AG08395 (cell line): Measurements from ENCODE around the gene PPIE.

Experiments
- DNase-seq: peaks from one replicate; pipeline ENCODE4 v3.0.0; 2012; ENCODE audit warnings: mixed read lengths, low spot score

PPIE gene

DNA sequence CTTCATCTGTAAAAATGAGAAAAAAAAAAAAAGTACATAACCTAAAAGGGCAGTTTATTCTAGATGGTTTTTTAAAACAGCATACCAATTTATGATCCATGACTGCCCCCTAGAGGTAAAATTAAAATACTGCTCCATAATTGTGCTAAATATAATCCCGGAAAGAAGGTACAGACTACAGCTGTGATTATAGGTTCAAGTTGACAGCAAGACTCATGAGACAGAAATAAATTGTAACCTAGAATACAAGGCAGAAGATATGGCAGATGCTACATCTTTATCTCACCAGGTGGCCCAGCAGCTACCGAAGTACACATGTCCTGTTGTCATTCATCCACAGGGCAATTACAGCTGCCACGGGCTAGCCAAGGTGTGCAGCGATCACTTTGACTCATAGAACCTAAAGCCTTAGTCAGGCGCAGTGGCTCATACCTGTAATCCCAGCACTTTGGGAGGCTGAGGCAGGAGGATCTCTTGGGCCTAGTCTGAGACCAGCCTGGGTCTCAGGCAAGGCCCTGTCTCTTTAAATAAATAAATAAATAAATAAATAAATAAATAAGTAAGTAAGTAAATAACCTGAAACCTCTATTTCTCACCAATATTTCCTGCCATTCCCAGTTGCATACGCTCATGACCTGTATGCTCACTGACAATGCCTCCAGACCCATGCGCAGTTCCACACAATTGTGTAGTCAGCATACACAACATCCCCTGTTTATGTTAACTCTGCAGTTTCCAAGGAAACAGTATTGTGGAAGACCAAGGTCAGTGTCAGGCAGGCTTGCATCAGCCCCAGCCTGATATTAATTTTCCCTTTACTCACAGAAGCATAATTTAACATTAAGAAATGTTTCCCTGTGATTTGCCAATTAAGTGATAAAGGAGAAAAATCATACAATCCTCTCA lies 18.3 kb upstream of the PPIE start:
- peak; percentile 65 for DNase-seq

DNA sequence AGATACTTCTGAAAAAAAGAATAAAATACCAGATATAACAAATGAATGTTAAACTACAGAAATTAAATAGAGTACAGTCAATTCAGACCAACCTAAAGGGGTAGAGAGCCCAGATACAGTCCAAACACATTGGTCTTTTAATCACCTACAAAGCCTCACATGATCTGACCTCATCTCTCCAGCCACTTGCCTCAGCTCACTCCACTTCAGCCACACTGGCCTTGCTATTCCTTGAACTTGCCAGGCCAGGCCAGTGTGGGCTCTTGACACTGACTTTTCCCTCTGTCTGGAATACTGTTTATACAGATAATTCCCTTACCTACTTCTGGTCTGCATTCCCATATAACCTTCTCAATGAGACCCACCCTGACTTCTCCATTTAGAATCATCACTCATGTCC lies 17.0 kb upstream of the PPIE start:
- no peak for DNase-seq

DNA sequence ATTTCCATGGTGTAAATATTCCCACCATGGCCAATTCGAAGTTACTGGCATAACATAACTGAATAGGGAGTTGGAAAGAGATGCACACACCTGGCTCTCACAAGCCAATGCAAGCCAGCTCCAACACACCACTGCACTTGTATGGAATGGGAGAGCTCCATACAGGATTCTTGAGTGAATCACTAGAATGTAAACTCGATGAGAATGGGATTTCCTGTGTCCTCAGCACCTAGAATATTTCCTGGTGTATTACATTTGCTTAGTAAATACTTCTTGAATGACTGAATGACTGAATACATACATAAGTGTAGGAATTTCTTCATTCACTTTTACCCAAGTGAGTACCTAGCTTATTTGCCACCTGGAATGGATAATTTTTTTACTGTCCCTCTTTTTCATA lies 16.2 kb upstream of the PPIE start:
- no peak for DNase-seq

DNA sequence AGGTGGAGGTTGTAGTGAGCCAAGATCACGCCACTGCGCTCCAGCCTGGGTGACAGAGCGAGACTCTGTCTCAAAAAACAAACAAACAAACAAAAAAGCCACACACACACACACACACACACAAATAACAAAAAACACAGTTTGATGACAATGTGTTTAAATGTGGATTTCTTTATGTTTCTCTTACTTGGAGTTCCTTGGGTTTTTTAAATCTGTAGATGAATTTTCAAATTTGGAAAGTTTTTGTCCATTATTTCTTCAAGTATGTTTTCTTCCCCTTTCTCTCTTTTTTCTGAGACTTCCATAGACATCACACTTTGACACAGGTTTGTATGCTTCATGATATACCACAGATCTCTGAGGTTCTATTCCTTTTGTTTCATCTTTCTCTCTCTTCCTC lies 12.1 kb upstream of the PPIE start:
- no peak for DNase-seq

DNA sequence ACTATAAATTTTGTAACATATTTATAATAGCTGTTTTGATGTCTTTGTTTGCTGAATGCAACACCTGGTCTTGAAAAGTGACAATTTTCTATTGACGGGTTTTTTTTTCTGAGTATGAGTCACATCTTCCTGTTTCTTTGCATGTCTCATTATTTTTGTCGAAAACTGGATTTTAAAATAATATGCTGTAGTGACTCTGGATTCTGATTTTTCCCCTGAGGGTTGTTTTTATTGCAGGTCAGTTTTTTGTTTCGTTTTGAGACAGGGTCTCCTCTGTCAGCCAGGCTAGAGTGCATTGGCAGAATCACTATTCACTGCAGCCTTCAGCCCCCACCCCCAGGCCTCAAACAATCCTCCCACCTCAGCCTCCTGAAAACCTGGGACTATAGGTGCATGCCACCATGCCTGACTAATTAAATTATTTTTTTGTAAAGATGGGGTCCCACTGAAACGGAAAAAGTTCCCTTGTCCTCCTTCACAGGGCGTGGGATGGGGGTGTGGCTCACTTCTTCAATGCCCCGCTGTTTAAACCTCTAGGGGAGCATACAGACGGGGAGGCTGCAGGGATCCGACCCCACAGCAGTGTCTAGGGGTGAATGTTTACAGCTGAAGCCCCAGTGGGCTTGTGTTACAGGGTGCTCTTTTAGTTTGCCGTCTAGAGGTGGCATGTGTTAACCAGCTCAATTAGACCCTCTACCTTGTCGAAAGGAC lies 11.3 kb upstream of the PPIE start:
- no peak for DNase-seq

DNA sequence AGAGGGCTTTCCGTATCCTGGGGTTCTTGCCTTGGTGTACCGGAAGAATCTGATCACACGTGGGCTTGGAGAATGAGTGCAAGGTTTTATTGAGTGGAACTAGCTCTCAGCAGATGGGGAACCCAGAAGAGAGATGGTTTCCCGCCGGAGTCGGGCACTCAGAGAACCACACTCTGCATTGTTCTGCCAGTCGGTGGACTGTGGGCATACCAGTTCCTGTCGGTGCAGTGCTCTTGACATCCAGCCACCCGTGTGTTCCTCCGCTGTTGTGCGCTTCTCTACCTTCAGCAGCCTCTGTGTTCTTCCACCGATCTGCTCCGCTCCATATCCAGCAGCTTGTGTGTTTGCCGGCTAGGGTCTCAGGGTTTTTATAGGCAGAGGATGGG lies 10.8 kb upstream of the PPIE start:
- DNase-seq, result no peak

DNA sequence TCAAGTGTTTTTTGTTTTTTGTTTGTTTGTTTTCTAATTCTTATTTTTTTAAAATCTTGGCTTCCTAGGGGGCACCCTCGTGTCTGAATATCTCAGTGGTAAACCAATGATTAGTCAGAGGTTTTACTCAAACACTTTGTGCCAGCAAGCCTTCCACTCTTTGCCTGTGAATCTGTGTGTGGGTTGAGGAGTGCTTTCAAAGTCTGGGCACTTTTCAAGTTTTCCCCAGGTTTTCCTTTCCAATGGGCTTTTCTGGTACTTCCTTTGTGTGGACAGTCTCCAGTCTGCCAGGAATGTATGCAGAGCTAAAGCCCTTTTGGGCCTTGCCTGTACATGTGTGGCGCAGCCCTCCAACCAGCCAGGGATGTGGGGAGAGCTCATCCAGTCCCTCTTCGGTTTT lies 9.7 kb upstream of the PPIE start:
- DNase-seq, result peak; percentile 40

DNA sequence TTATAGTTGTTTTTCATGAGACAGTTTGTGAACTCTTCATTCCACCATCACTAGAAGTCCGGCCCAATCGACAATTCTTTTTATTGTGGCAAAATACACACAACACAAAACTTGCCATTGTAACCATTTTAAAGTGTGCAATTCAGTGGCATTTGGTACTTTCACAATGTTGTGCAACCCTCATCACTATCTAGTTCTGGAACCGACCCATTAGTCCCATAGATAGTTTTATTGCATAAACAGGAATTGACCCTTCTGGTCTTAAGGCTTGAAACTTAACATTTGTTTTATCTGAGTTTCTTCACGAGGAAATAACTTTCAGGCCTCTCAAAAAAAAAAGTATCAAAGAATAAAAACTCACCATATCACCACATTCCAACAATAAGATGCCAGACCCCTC lies 8.8 kb upstream of the PPIE start:
- no peak for DNase-seq

DNA sequence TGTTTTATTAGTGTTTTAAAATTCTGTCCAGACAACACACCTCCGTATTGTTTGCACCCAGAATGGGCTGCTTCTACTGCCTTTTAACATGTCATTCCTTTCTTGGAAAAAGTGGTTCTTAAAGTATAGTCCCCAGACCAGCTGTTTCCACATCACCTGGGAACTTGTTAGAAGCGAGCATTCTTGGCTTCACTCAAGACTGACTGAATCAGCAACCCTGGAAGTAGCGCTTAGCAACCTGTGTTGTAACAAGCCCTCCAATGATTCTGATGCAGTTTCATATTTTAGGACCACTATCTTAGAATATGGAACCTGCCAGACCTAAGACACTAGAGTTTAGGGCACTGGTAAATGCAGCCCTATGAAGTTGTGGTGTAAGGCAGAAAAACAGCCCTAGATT lies 6.0 kb upstream of the PPIE start:
- no peak for DNase-seq

DNA sequence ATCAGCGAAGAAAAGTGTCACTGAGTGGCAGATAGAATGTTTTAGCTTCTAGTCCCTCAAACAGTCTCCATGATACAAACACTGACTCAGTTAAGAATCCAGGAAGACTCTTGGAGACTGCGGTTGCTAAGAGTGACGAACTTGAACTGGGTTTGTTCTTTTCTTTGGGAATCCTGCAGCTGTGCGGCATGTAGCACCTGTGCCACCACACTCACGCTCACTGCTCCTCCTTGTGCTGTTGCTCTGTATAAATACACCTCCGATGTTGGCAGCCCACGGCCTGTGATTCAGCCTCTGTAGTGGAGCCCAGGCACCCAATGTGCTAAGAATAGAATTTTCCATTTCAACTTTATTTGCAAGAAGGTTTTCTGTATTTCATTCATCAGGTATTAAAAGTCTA lies 5.5 kb upstream of the PPIE start:
- no peak for DNase-seq

DNA sequence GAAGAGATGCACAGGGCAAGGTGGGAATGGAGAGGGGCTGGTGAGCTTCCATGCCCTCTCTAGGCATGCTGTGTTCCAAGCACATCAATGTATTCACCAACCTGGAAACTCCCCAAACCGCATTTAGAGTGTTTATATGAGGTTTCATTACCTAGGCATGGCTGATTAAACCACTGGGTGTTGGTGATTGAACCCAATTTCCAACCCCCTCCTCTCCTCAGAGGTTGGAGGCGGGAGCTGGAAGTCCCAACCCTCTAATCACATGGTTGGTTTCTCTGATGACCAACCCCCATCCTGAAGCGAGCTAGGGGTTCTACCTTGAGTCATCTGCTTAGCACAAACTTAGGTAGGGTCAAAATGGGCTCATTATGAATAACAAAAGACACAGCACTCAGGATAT lies 3.0 kb upstream of the PPIE start:
- no peak for DNase-seq

DNA sequence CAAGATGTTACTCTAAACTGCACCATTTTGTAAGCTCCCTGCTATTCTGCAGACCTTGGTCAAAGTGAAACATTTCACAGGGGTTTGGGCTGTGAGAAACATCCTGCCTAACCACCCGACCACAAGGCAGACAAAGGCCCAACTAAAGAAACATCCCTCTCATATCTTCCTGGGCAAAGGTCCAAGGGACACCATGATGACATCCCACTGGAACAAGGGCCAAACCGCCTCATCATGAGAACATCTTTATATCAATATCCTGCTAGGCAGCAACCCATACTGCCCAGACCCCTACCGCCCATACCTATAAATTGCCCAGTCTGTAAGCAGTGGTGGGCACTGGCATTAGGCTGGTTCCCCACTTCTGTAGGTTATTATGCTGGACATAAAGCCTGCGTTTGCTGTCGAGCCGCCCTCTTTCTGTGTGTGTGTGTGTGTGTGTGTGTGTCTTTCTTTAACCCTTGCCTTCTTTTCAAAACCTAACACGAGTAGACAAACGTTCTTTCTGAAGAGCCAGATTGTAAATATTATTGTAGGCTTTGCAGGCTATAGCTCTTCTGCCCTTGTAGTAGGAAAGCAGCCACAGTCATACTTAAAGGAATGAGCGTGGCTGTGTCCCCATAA lies 1.0 kb upstream of the PPIE start:
- DNase-seq, result peak; percentile 9

DNA sequence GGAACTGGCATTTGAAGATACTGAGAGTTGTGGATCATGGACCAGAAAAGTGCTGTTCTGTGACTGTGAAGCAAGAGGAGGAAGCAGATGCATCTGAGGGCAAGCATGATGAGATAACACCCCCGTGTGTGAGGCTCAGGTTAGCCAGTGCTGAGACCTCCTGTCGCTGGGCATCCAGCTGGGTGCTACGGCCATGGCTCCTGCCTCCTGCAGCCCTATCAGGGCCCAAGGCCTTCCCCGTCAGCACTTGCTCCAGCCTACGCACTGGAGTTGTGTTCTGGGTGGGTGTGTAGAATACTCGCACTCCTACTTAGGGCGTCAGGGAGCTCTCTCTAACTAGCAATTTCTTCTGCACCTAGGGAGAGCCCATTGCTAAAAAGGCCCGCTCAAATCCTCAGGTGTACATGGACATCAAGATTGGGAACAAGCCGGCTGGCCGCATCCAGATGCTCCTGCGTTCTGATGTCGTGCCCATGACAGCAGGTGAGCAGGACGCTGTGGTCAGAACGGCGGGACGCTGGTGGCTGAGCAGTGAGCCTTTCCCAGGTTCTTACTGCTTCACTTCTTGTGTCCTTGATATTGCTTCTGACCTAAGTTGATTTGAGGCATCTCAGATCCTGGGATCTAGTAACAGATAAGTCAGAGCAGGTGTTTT lies 6.5 kb downstream of the PPIE start:
- DNase-seq, result no peak

DNA sequence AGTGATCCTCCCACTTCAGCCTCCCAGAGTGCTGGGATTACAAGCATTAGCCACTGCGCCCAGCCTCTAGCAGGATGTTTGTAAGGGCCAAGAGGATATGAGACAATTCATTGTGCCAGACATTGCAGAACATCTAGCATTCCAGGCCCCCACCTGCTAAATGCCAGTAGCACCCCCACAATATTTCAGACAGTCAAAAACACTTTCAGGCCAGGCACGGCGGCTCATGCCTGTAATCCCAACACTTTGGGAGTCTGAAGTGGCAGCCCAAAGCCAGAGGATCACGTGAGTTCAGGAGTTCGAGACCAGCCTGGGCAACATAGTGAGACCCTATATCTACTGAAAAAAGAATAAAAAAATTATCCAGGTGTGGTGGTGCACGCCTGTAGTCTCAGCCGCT lies 12.9 kb downstream of the PPIE start:
- DNase-seq, result no peak

DNA sequence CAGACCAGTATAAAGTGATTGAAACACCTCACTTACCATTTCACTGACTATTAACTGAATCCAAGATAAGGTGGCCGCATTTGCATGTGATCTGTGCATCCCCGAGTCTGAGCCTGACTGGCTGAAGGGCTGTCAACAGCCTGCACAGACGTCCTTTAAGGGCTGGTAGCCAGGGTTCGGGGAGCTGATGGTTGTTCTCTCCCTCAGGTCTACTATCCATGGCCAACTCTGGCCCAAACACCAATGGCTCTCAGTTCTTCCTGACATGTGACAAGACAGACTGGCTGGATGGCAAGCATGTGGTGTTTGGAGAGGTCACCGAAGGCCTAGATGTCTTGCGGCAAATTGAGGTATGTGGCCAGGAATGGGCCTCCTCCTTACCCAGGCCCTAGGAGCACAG lies 14.0 kb downstream of the PPIE start:
- DNase-seq, result no peak

DNA sequence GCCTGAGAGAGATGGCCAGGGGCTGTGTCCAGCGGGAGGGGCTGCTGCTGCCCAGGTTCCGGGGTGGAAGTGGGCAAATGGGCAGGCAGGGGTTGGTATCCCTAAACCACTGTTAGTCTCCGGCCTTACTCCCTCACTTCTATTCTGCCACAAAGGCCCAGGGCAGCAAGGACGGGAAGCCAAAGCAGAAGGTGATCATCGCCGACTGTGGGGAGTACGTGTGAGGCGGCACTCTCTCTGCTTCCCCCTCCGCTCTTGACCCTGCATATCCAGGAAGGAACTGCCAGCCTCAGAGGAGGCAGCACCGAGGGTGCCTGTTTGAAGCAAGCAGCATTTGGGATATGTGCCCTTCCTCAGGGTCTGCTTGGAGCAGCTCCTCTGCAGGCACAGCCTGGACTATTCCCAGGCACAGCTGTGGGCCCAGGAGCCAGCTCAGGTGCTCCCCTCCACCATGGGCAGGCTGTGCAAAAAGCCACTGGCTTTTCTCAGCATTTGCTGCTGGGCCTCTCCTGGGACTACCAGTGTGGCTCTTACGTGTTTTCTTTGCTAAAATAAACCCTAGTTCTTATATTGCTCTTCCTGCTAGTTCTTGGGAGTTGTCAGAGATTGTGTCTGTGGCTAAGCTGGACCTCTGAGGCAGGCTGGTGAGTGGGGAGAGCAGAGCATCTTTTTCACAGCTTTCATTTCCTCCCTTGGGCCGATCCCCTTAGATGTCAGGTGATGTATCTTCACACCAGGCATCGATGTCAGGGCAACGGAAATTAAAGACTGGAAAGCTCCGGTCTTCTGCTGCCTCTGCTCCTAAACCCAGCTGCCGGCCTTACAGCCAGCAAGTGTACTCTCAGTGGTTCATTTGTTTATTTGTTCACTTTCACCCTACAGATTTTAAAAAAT lies 14.7 kb downstream of the PPIE start:
- no peak for DNase-seq

DNA sequence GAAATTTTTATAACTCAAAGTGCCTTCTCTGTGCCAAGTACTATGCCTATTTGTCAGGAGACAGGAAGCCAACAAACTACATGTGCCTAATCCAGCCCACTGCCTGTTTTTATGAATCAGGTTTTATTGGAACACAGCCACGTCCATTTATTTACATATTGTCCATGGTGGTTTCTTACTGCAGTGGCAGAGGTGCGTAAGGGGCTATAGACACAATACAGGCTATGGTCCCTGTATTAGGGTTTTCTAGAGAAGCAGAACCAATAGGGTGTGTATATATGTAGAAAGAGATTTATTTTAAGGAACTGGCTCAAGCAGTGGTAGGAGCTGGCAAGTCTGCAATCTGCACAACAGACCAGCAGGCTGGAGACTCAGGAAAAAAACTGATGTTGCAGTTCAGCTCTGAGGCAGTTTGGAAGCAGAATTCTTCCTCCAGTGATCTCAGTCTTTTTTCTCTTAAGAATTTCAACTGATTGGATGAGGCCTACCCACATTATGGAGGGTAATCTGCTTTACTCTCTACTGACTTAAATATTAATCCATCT lies 15.4 kb downstream of the PPIE start:
- DNase-seq, result no peak

DNA sequence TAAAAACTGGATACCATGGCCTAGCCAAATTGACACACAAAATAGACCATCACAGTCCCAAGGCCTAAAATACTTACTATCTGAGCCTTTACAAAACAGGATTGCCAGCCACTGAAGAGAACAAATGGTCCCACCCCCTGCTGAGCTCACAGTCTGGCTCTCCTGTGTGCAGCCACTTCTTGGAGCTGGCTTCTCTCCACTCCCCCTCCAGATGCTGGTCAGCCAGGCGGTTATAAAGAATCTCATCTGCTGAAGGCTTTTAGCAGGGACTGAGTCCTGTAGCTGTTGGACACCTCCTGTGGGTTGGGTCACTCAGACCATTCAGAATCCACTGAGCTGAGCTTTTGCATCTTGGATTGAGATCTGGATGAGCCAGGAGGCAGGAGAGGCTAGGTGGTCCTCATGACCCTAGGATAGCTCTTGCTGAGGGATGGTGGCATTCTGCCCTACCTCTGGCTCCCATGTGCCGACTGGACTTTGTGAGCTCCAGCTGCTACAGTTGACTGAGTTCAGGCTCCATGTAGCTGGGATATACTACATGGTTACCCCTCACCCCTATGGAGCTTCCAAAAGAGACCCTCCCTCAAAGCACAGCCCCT lies 16.3 kb downstream of the PPIE start:
- no peak for DNase-seq

DNA sequence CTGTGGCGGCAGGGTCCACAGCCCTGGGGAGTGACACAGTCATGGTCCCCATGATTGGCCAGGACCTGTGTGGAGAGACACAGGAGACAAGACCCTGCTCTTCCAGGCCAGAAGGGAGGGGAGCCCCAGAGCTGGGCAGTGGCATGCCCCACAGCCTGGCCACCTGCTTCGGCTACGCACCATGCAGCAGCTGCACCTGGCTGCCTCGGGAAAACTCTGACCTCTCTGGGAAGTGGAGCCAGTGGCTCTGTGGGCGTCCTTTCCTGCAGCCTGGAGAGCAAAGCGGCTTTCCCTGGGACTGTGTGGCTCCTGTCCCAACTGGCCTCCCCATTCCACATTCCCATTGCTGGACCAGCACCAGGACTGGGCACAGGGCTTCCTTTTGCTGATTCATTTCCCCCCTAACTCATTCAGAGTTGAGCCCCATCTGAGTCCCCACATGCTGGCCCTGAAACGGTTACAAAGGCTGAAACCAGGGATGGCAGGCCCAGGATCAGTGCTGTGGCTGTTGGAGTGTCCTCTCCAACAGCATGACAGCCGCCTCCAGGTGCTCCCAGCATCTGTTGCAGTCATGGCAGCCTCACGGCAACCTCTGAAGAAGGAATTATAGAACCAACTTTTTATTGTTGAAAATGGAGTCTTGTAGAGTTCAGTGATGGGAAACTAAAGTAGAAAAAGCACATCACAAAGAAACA lies 17.4 kb downstream of the PPIE start:
- DNase-seq, result no peak

DNA sequence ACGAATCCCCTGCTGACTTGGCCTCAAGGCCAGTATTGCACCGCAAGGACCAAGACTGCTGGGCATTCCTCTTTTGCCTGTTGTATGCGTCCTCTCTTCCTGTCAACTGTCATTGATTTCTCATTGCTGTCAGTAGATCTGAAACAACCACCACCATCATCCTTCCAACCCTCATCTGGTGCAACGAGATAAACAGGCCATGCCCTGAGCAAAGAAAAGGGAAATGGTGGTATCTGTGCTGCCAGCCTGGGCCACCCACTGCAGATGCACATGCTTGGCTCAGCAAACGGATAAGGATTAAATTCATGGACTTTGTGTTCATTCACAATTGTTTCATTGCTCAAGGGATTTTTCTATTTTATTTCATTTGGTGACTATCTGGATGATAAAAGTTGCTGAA lies 18.8 kb downstream of the PPIE start:
- no peak for DNase-seq
